ENCODE results near the gene ABL1. TPM values are rescaled to one million over a fixed set of nuclear protein-coding genes. Genes with fewer than 3 reads are reported as not detected.

The ABL1 gene
- total and polyA plus RNA-seq, 10 donors: 9.7 to 76.7 (median 42.2) TPM

DNA sequence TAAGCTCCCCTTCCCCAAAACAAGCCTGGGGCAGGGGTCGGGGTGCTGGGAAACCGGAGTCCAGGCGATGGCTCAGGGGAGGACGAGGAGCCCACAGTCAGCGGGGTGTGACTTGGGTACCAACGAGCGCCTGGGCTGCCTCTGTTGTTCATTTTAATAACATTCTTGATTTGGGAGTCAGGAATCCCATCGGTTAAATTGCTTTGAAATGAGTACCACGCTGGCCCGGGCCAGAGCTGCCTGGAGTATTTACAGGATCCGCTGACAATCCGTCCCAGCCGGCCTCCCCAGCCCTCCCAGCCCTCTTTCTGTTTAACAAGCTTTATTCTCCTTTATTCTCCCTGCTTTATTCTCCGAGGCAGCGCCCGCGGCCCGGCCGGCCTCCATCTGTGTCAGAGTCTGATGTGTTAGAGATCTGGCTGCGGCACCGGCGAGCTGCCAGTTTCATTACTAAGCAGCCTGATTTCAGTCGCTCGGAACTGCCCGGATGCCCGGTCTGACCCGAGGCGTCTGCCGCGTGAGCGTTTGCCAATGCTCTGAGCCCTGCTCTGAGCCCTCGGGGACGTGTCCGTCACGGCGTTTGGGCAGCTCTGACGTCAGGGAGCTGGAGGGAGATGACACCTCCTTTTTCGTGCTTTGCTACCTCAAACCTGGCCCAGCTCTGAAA, 78.0 kb downstream of the ABL1 start:
- Histone ChIP-seq H3K9me3 (no peaks in the 10 kb centered on the region), H3K36me3 (no peaks in the 10 kb centered on the region), H3K4me1 (no peaks in the 10 kb centered on the region), H3K27me3 (replicated peaks in 1 of 7) (peaks cover 0 to 53% (median 0%) of the 10 kb centered on the region in 7 donors), H3K27ac (no peak overlapping the region), H3K4me3 (no peak overlapping the region)
- intact Hi-C loops (cut with DNase I; ENCODE audit: low total_unique reads): no loop called here
- TF ChIP-seq CTCF (IDR thresholded peaks at IDR 0.05 in 8 of 11, conservative IDR thresholded peaks at IDR 0.05 in 3 of 11) (no peak), POLR2A (IDR thresholded peaks at IDR 0.05) (no peak), POLR2AphosphoS5 (IDR thresholded peaks at IDR 0.05) (no peak)
- WGBS, 5 donors: 73 to 81% (median 78%) methylated on average over 38 of the region's 38 CpGs
- DNase-seq: no peak

- no peaks in the 10 kb centered on the region for H3K36me3 ChIP-seq
- no peaks in the 10 kb centered on the region for H3K9me3 ChIP-seq
- intact Hi-C loops (cut with DNase I; ENCODE audit: low total_unique reads): no loop called here
- 67 to 75% (median 69%) methylated on average over 19 to 23 of the region's 23 CpGs for WGBS, 5 donors
- no peaks in the 10 kb centered on the region for H3K4me1 ChIP-seq
- TF ChIP-seq POLR2AphosphoS5 (IDR thresholded peaks at IDR 0.05): no peak
- no peak for TF ChIP-seq POLR2A (IDR thresholded peaks at IDR 0.05)
- TF ChIP-seq CTCF (IDR thresholded peaks at IDR 0.05 in 8 of 11, conservative IDR thresholded peaks at IDR 0.05 in 3 of 11): no peak
- H3K4me3 ChIP-seq: no peak overlapping the region
- DNase-seq: no peak
- H3K27ac ChIP-seq: no peak overlapping the region
- H3K27me3 ChIP-seq (replicated peaks in 1 of 7): peaks cover 0 to 53% (median 0%) of the 10 kb centered on the region in 7 donors
Measured at GRCh38 chr9:130913599-130914416, 78.8 kb downstream of the ABL1 start.

GRCh38 chr9:130914417-130915095, 79.5 kb downstream of the ABL1 start:
- Histone ChIP-seq H3K9me3 (no peaks in the 10 kb centered on the region), H3K27me3 (replicated peaks in 1 of 7) (peaks cover 0 to 60% (median 0%) of the 10 kb centered on the region in 7 donors), H3K27ac (no peak overlapping the region), H3K4me3 (no peak overlapping the region), H3K4me1 (no peaks in the 10 kb centered on the region), H3K36me3 (no peaks in the 10 kb centered on the region)
- intact Hi-C loops (cut with DNase I; ENCODE audit: low total_unique reads): no loop called here
- no peak for DNase-seq
- TF ChIP-seq POLR2AphosphoS5 (IDR thresholded peaks at IDR 0.05) (no peak), POLR2A (IDR thresholded peaks at IDR 0.05) (no peak), CTCF (IDR thresholded peaks at IDR 0.05 in 8 of 11, conservative IDR thresholded peaks at IDR 0.05 in 3 of 11) (no peak)
- WGBS, 5 donors: 71 to 75% (median 74%) methylated on average over 21 to 24 of the region's 24 CpGs

DNA sequence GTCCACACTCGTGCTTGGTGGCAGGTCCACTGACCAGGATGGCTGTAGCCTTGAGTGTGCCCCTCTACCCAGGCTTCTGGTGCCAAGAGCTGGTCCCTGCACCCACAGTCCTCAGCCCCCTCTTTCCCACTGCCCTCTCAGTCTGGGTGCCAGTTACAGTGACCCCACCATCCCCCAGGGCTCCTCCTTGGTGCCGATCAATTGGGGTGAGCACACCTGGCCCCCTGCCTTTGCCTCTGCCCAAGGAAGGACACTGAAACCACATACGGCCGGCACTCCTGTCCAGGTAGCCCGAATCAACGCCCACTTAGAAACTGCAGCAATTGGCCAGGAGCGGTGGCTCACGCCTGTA, 80.0 kb downstream of the ABL1 start:
- intact Hi-C loops (cut with DNase I; ENCODE audit: low total_unique reads): no loop called here

More for the DNA sequence above, 80.0 kb downstream of the ABL1 start:
- Histone ChIP-seq H3K4me1 (no peaks in the 10 kb centered on the region), H3K27me3 (replicated peaks in 1 of 7) (peaks cover 0 to 65% (median 0%) of the 10 kb centered on the region in 7 donors), H3K36me3 (no peaks in the 10 kb centered on the region), H3K4me3 (no peak overlapping the region), H3K9me3 (no peaks in the 10 kb centered on the region), H3K27ac (no peak overlapping the region)
- WGBS, 5 donors: 80 to 89% (median 83%) methylated on average over 2 to 8 of the region's 8 CpGs
- no peak for DNase-seq
- no peak for TF ChIP-seq POLR2AphosphoS5 (IDR thresholded peaks at IDR 0.05)
- TF ChIP-seq POLR2A (IDR thresholded peaks at IDR 0.05): no peak
